HepG2 (cell line): ENCODE data around the gene LENG1. TPM values are rescaled to one million over a fixed set of nuclear protein-coding genes. Genes with fewer than 3 reads are reported as not detected.

Experiments
- GATAD1 ChIP-seq: IDR thresholded peaks from 2 replicates; pipeline ENCODE4 v1.6.1; 2016; ENCODE audit warnings: missing genetic modification reagents, missing compliant biosample characterization
- HDAC1 ChIP-seq: sonication (generic); formaldehyde crosslinking; IDR thresholded peaks from 2 replicates; pipeline ENCODE4 v1.5.1; 2020; ENCODE audit warnings: mild to moderate bottlenecking, missing genetic modification reagents
- JDP2 ChIP-seq: sonication (generic); formaldehyde crosslinking; IDR thresholded peaks from 2 replicates; pipeline ENCODE4 v1.8.1; 2022; ENCODE audit warnings: missing genetic modification reagents, borderline replicate concordance
- MEIS1 ChIP-seq: sonication (generic); formaldehyde crosslinking; IDR thresholded peaks from 2 replicates; pipeline ENCODE4 v1.9.0; 2021; ENCODE audit warnings: mild to moderate bottlenecking, missing genetic modification reagents, moderate library complexity, borderline replicate concordance
- RAD51 ChIP-seq: fragments of 450-650 bp; IDR thresholded peaks from 2 replicates; pipeline ENCODE4 v1.6.1; 2016; ENCODE audit warnings: borderline replicate concordance
- SETDB1 ChIP-seq: sonication (generic); formaldehyde crosslinking; IDR thresholded peaks from 2 replicates; pipeline ENCODE4 v1.5.1; 2020; ENCODE audit warnings: missing genetic modification reagents, mild to moderate bottlenecking, borderline replicate concordance
- TEAD3 ChIP-seq: optimal IDR thresholded peaks from 2 replicates; pipeline ENCODE3; 2016; ENCODE audit warnings: borderline replicate concordance
- ZNF530 ChIP-seq: sonication (generic); formaldehyde crosslinking; IDR thresholded peaks from 2 replicates; pipeline ENCODE4 v1.5.0; 2020; ENCODE audit warnings: low read depth, mild to moderate bottlenecking, missing genetic modification reagents
- ZNF724P ChIP-seq: sonication (generic); formaldehyde crosslinking; IDR thresholded peaks from 2 replicates; pipeline ENCODE4 v1.8.0; 2022; ENCODE audit warnings: missing genetic modification reagents, borderline replicate concordance
- ZNF761 ChIP-seq: sonication (generic); formaldehyde crosslinking; conservative IDR thresholded peaks from 2 replicates; pipeline ENCODE4 v1.4.0; 2020; ENCODE audit warnings: mild to moderate bottlenecking, missing genetic modification reagents
- polyA plus RNA-seq, 8 experiments: library from polyadenylated mRNA; depleted of rRNA in 3 of 8; stranded (reverse) in 7 of 8; unstranded in 1 of 8; fragments of >200 nt; fragmentation: Illumina TruSeq in 4 of 8; extraction: Trizol in 4 of 8; gene quantifications; 2 replicates each; pipeline versions ENCODE4 v1.2.1 to v1.2.3, GENCODE V29; 2011 to 2016; ENCODE audit warnings: low read depth in 4 of 8, missing spikeins in 1 of 8, mixed read lengths in 1 of 8; ENCODE audit not compliant: insufficient read depth in 1 of 8
- total RNA-seq, 5 experiments: library from RNA; depleted of rRNA; stranded (reverse); fragments of >200 nt; fragmentation: Illumina TruSeq; extraction: Trizol; gene quantifications; 2 replicates each; pipeline ENCODE4 v1.2.3, GENCODE V29; 2016; ENCODE audit warnings: low read depth in 1 of 5
- TF ChIP-seq, protein P1 (sequence below): fragments of 450-650 bp; IDR thresholded peaks from 2 replicates; pipeline ENCODE4 v1.6.1; 2017; ENCODE audit warnings: mild to moderate bottlenecking
- TF ChIP-seq, protein P2 (sequence below): sonication (generic); formaldehyde crosslinking; IDR thresholded peaks from 2 replicates; pipeline ENCODE4 v1.5.0; 2020; ENCODE audit warnings: mild to moderate bottlenecking, missing genetic modification reagents, borderline replicate concordance
- TF ChIP-seq, protein P3 (sequence below): sonication (generic); formaldehyde crosslinking; IDR thresholded peaks from 2 replicates; pipeline ENCODE4 v1.4.0; 2020; ENCODE audit warnings: missing genetic modification reagents

The LENG1 gene
- total and polyA plus RNA-seq, 2 of the 13 experiments (the other 11 are each of a cell fraction or from before 2014, with no cell fraction given): 1.8 to 3.8 TPM

DNA sequence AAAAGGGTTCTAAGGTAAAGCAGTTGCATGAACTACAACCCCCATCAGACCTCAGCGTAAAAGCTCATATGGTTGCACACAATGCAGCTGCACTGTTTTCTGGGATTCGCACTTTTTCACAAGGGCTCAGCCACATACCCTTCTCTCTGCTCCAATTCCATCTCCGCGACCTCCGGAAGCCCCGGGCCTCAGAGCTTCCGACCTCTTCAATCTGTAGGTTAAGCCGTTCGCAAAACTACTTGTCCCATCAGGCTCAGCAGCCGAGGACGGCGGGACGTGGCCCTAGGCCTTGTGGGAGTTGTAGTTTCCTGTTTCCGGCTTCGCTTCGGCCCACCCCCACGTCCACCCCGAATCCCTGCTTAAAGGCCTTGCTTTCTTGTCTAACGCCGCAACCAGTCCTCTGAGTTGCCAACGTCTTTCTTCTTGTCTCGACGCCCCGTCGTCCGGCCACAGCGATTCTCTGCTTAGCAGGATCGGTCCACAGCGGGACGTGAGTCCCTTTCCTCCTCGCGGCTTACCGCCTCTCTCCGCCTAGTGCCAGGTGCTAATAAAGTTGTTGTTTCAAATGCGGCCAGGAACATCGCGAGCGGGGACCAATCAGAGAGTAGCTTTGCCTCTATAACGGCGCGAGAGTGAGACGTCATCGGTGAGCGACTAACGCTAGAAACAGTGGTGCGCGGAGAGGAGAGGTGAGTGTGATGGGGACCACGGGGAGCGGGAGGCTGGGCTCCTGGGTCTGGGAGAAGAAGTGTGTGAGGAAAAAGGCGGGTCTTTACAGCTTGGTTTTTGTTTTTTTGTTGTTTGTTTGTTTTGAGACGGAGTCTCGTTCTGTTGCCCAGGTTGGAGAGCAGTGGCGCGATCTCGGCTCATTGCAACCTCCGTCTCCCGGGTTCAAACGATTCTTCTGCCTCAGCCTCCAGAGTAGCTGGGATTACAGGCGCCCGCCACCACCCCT is 44.1 kb downstream of the LENG1 start, which contains the start of the genes PRPF31 and TFPT (continued):
- TF ChIP-seq, protein P1, sequence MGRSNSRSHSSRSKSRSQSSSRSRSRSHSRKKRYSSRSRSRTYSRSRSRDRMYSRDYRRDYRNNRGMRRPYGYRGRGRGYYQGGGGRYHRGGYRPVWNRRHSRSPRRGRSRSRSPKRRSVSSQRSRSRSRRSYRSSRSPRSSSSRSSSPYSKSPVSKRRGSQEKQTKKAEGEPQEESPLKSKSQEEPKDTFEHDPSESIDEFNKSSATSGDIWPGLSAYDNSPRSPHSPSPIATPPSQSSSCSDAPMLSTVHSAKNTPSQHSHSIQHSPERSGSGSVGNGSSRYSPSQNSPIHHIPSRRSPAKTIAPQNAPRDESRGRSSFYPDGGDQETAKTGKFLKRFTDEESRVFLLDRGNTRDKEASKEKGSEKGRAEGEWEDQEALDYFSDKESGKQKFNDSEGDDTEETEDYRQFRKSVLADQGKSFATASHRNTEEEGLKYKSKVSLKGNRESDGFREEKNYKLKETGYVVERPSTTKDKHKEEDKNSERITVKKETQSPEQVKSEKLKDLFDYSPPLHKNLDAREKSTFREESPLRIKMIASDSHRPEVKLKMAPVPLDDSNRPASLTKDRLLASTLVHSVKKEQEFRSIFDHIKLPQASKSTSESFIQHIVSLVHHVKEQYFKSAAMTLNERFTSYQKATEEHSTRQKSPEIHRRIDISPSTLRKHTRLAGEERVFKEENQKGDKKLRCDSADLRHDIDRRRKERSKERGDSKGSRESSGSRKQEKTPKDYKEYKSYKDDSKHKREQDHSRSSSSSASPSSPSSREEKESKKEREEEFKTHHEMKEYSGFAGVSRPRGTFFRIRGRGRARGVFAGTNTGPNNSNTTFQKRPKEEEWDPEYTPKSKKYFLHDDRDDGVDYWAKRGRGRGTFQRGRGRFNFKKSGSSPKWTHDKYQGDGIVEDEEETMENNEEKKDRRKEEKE: no peak
- TF ChIP-seq ZNF761 (CRISPR knock-in tag): no peak
- TF ChIP-seq RAD51: no peak
- TF ChIP-seq, protein P2, sequence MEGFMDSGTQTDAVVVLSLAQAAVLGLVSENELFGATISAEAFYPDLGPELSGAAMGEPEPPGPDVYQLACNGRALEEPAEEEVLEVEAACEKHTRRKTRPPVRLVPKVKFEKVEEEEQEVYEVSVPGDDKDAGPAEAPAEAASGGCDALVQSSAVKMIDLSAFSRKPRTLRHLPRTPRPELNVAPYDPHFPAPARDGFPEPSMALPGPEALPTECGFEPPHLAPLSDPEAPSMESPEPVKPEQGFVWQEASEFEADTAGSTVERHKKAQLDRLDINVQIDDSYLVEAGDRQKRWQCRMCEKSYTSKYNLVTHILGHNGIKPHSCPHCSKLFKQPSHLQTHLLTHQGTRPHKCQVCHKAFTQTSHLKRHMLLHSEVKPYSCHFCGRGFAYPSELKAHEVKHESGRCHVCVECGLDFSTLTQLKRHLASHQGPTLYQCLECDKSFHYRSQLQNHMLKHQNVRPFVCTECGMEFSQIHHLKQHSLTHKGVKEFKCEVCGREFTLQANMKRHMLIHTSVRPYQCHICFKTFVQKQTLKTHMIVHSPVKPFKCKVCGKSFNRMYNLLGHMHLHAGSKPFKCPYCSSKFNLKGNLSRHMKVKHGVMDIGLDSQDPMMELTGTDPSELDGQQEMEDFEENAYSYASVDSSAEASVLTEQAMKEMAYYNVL (CRISPR knock-in tag): no peak
- TF ChIP-seq, protein P3, sequence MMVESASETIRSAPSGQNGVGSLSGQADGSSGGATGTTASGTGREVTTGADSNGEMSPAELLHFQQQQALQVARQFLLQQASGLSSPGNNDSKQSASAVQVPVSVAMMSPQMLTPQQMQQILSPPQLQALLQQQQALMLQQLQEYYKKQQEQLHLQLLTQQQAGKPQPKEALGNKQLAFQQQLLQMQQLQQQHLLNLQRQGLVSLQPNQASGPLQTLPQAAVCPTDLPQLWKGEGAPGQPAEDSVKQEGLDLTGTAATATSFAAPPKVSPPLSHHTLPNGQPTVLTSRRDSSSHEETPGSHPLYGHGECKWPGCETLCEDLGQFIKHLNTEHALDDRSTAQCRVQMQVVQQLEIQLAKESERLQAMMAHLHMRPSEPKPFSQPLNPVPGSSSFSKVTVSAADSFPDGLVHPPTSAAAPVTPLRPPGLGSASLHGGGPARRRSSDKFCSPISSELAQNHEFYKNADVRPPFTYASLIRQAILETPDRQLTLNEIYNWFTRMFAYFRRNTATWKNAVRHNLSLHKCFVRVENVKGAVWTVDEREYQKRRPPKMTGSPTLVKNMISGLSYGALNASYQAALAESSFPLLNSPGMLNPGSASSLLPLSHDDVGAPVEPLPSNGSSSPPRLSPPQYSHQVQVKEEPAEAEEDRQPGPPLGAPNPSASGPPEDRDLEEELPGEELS: peak; percentile 6; the same call in 1 of the 2 replicates
- TF ChIP-seq JDP2 (CRISPR knock-in tag): no peak
- peak; percentile 89; the same call in 1 of the 2 replicates for TF ChIP-seq MEIS1 (CRISPR knock-in tag)
- peak; percentile 99 for TF ChIP-seq HDAC1 (CRISPR knock-in tag)
- TF ChIP-seq TEAD3 (CRISPR knock-in tag): peak; percentile 37
- no peak for TF ChIP-seq ZNF530 (CRISPR knock-in tag)
- TF ChIP-seq ZNF724P (CRISPR knock-in tag): no peak
- no peak for TF ChIP-seq SETDB1 (CRISPR knock-in tag)
- TF ChIP-seq GATAD1: peak; percentile 100
